Nephron progenitor cell (in vitro differentiated cells): Measurements from ENCODE around the gene FUT3.
A peak's percentile ranks its signal among the peaks of the same experiment; 100 is the strongest.
"Not testable (repeated sequence)": the region's sequence is repeated elsewhere in the genome, so short reads cannot be mapped to it uniquely, and the experiment has no call there.

Source experiments
- DNase-seq: peaks from one replicate; pipeline ENCODE4 v3.0.0; 2021
- H3K27ac Mint-ChIP-seq: 2 replicates; pipeline ENCODE4 v1.8.0; 2021; ENCODE audit warnings: mild to moderate bottlenecking, moderate library complexity, mixed read lengths
- H3K27me3 Mint-ChIP-seq: 2 replicates; pipeline ENCODE4 v1.8.0; 2021; ENCODE audit warnings: mild to moderate bottlenecking, low read depth, mixed read lengths; ENCODE audit not compliant: poor library complexity
- H3K36me3 Mint-ChIP-seq: 2 replicates; pipeline ENCODE4 v1.8.0; 2021; ENCODE audit warnings: low read depth, mixed read lengths
- H3K4me1 Mint-ChIP-seq: 2 replicates; pipeline ENCODE4 v1.8.0; 2021; ENCODE audit warnings: mixed read lengths
- H3K4me3 Mint-ChIP-seq: 2 replicates; pipeline ENCODE4 v1.8.0; 2021; ENCODE audit warnings: mild to moderate bottlenecking, moderate library complexity, mixed read lengths
- H3K9me3 Mint-ChIP-seq: 2 replicates; pipeline ENCODE4 v1.8.0; 2021; ENCODE audit warnings: mild to moderate bottlenecking, moderate library complexity, mixed read lengths
- CTCF ChIP-seq: fragments of 200-600 bp; sonication (generic); IDR thresholded peaks from 2 replicates; pipeline ENCODE4 v1.5.0; 2021; ENCODE audit warnings: antibody characterized with exemption

FUT3 gene

GRCh38 chr19:5892772-5893275 is 41.6 kb upstream of the FUT3 start:
- TF ChIP-seq CTCF, result no peak
- no peak overlapping the region for H3K27ac Mint-ChIP-seq

GRCh38 chr19:5891938-5892771 is 40.9 kb upstream of the FUT3 start:
- Mint-ChIP-seq H3K4me1 (peaks cover 13% of the 10 kb centered on the region), H3K36me3 (no peaks in the 10 kb centered on the region), H3K27ac (no peak overlapping the region), H3K9me3 (no peaks in the 10 kb centered on the region), H3K27me3 (peaks cover 3% of the 10 kb centered on the region), H3K4me3 (no peak overlapping the region)
- DNase-seq, result peak; percentile 81
- TF ChIP-seq CTCF, result peak; percentile 82

More at GRCh38 chr19:5892772-5893275, 41.6 kb upstream of the FUT3 start:
- peaks cover 13% of the 10 kb centered on the region for H3K4me1 Mint-ChIP-seq
- H3K9me3 Mint-ChIP-seq, result no peaks in the 10 kb centered on the region
- no peak overlapping the region for H3K4me3 Mint-ChIP-seq
- H3K36me3 Mint-ChIP-seq, result no peaks in the 10 kb centered on the region
- DNase-seq, result no peak
- H3K27me3 Mint-ChIP-seq, result peaks cover 3% of the 10 kb centered on the region

- H3K36me3 Mint-ChIP-seq, result no peaks in the 10 kb centered on the region
- peaks cover 17% of the 10 kb centered on the region for H3K4me1 Mint-ChIP-seq
- no peak for DNase-seq
- H3K27me3 Mint-ChIP-seq, result peaks cover 7% of the 10 kb centered on the region
- TF ChIP-seq CTCF, result no peak
- no peak overlapping the region for H3K4me3 Mint-ChIP-seq
- no peaks in the 10 kb centered on the region for H3K9me3 Mint-ChIP-seq
- no peak overlapping the region for H3K27ac Mint-ChIP-seq
Observed at GRCh38 chr19:5891572-5891937, 40.3 kb upstream of the FUT3 start.

GRCh38 chr19:5890099-5890498 is 38.9 kb upstream of the FUT3 start:
- Mint-ChIP-seq H3K4me3 (no peak overlapping the region), H3K9me3 (peaks cover 3% of the 10 kb centered on the region), H3K36me3 (no peaks in the 10 kb centered on the region), H3K4me1 (peaks cover 25% of the 10 kb centered on the region), H3K27ac (no peak overlapping the region), H3K27me3 (peaks cover 11% of the 10 kb centered on the region)
- no peak for TF ChIP-seq CTCF
- DNase-seq, result no peak

- H3K4me3 Mint-ChIP-seq, result no peak overlapping the region
- DNase-seq, result no peak
- TF ChIP-seq CTCF, result no peak
- H3K27me3 Mint-ChIP-seq, result peaks cover 11% of the 10 kb centered on the region
- peaks cover 26% of the 10 kb centered on the region for H3K4me1 Mint-ChIP-seq
- no peaks in the 10 kb centered on the region for H3K36me3 Mint-ChIP-seq
- peaks cover 3% of the 10 kb centered on the region for H3K9me3 Mint-ChIP-seq
- no peak overlapping the region for H3K27ac Mint-ChIP-seq
Observed at GRCh38 chr19:5889288-5889971, 38.2 kb upstream of the FUT3 start.

- H3K4me3 Mint-ChIP-seq, H3K27ac Mint-ChIP-seq, H3K36me3 Mint-ChIP-seq, H3K9me3 Mint-ChIP-seq, DNase-seq: not testable (repeated sequence)
- H3K27me3 Mint-ChIP-seq, result peaks cover 20% of the 10 kb centered on the region
- peaks cover 43% of the 10 kb centered on the region for H3K4me1 Mint-ChIP-seq
Observed at GRCh38 chr19:5884065-5884811, 33.0 kb upstream of the FUT3 start.

- not testable (repeated sequence) for H3K27ac Mint-ChIP-seq, H3K36me3 Mint-ChIP-seq, DNase-seq, H3K9me3 Mint-ChIP-seq, H3K4me3 Mint-ChIP-seq
- Mint-ChIP-seq H3K27me3 (peaks cover 20% of the 10 kb centered on the region), H3K4me1 (peaks cover 48% of the 10 kb centered on the region)
Observed at GRCh38 chr19:5883157-5883873, 32.1 kb upstream of the FUT3 start.
